Stimulated activated CD8-positive, alpha-beta memory T cell treated with anti-CD3 and anti-CD28 coated beads, Interleukin-7, amount 100 ng/mL, for 4 hours (primary cell): Measurements from ENCODE around the gene PEF1.

ENCODE experiments used
- DNase-seq, 2 donors: peaks; one replicate each; pipeline ENCODE4 v3.0.0-alpha.2; 2020; ENCODE audit warnings: low read depth in 2 of 2

Gene PEF1

GRCh38 chr1:31671147-31671546 is 26.5 kb upstream of the PEF1 start:
- no peak for DNase-seq

GRCh38 chr1:31670593-31670964 is 25.9 kb upstream of the PEF1 start:
- no peak for DNase-seq

GRCh38 chr1:31669786-31670592 is 25.3 kb upstream of the PEF1 start:
- DNase-seq, result peak in 1 of 2 donors; percentile 3

GRCh38 chr1:31669433-31669785 is 24.7 kb upstream of the PEF1 start:
- DNase-seq, result no peak

GRCh38 chr1:31668303-31668883 is 23.7 kb upstream of the PEF1 start:
- DNase-seq, result no peak

- no peak for DNase-seq
These were observed 22.5 kb upstream of the PEF1 start for GRCh38 chr1:31667065-31667785.

- DNase-seq, result no peak
These were observed 21.7 kb upstream of the PEF1 start for GRCh38 chr1:31666263-31666963.

- no peak for DNase-seq
These were observed 20.7 kb upstream of the PEF1 start for GRCh38 chr1:31665234-31665878.

- DNase-seq, result no peak
These were observed 19.9 kb upstream of the PEF1 start for GRCh38 chr1:31664528-31664927.

- peak; percentile 19 for DNase-seq
These were observed 19.2 kb upstream of the PEF1 start for GRCh38 chr1:31663622-31664452.

- DNase-seq, result no peak
These were observed 17.8 kb upstream of the PEF1 start for GRCh38 chr1:31662463-31662862.

- DNase-seq, result no peak
These were observed 17.2 kb upstream of the PEF1 start for GRCh38 chr1:31661856-31662255.

- DNase-seq, result no peak
These were observed 16.3 kb upstream of the PEF1 start for GRCh38 chr1:31660871-31661455.

GRCh38 chr1:31659889-31660288 is 15.2 kb upstream of the PEF1 start:
- DNase-seq, result no peak

GRCh38 chr1:31658721-31659120 is 14.0 kb upstream of the PEF1 start:
- DNase-seq, result no peak

- DNase-seq, result no peak
These were observed 13.4 kb upstream of the PEF1 start for GRCh38 chr1:31657972-31658510.

GRCh38 chr1:31657020-31657804 is 12.5 kb upstream of the PEF1 start:
- no peak for DNase-seq

- DNase-seq, result no peak
These were observed 11.1 kb upstream of the PEF1 start for GRCh38 chr1:31655756-31656155.

- DNase-seq, result no peak
These were observed 10.4 kb upstream of the PEF1 start for GRCh38 chr1:31655104-31655503.

- DNase-seq, result no peak
These were observed 9.7 kb upstream of the PEF1 start for GRCh38 chr1:31654474-31654776.
